Common myeloid progenitor, CD34-positive (primary cell): ENCODE measurements around the gene DENND1A.

Experiments
- CTCF ChIA-PET: fragments of 350-600 bp; sonication (Branson Sonifier 250); formaldehyde crosslinking; loops from one replicate; lab custom pipeline; 2021; ENCODE audit warnings: antibody characterized with exemption; lab: Charles Lee
- POLR2A ChIA-PET: fragments of 350-600 bp; sonication (Branson Sonifier 250); formaldehyde crosslinking; loops from one replicate; lab custom pipeline; 2021; ENCODE audit warnings: antibody characterized with exemption; lab: Charles Lee
- DNase-seq, 3 donors: peaks; one replicate each; pipeline versions ENCODE4 v3.0.0 to v3.0.0-alpha.2; 2013
- H3K27ac ChIP-seq, 2 experiments: 1 replicate in 1 of 2; 2 replicates in 1 of 2; pipeline ENCODE4 v1.7.0; 2013; ENCODE audit warnings: inconsistent platforms in 2 of 2, low read length in 2 of 2, mild to moderate bottlenecking in 2 of 2, low read depth in 1 of 2, moderate library complexity in 1 of 2; ENCODE audit not compliant: severe bottlenecking in 2 of 2, insufficient read depth in 1 of 2, poor library complexity in 1 of 2
- H3K27me3 ChIP-seq, 5 experiments: replicated peaks in 2 of 5; 1 replicate in 3 of 5; 2 replicates in 2 of 5; pipeline versions ENCODE4 v1.6.1 to v1.7.0; 2013; ENCODE audit warnings: low read length in 4 of 5, mild to moderate bottlenecking in 2 of 5, moderate library complexity in 2 of 5, inconsistent platforms in 1 of 5; ENCODE audit not compliant: insufficient read depth in 5 of 5, control insufficient read depth in 4 of 5
- H3K36me3 ChIP-seq, 4 experiments: 1 replicate in 2 of 4; 2 replicates in 2 of 4; pipeline versions ENCODE4 v1.6.1 to v1.7.0; 2013; ENCODE audit warnings: low read length in 3 of 4, control low read depth in 1 of 4, mild to moderate bottlenecking in 1 of 4; ENCODE audit not compliant: control insufficient read depth in 4 of 4, insufficient read depth in 4 of 4
- H3K4me1 ChIP-seq, 4 experiments: 1 replicate in 3 of 4; 2 replicates in 1 of 4; pipeline versions ENCODE4 v1.6.1 to v1.7.1; 2013; ENCODE audit warnings: low read length in 3 of 4, mild to moderate bottlenecking in 3 of 4, control low read depth in 1 of 4, inconsistent platforms in 1 of 4, moderate library complexity in 1 of 4; ENCODE audit not compliant: control insufficient read depth in 4 of 4, insufficient read depth in 4 of 4; ENCODE audit errors: control extremely low read depth in 1 of 4
- H3K4me3 ChIP-seq, 7 experiments: 1 replicate in 4 of 7; 2 replicates in 3 of 7; pipeline versions ENCODE4 v1.5.1 to v1.7.0; 2013; ENCODE audit warnings: mild to moderate bottlenecking in 7 of 7, low read length in 6 of 7, moderate library complexity in 6 of 7, inconsistent platforms in 2 of 7, low read depth in 2 of 7, control low read depth in 1 of 7; ENCODE audit not compliant: insufficient read depth in 4 of 7, control insufficient read depth in 1 of 7; ENCODE audit errors: extremely low read depth in 1 of 7
- H3K9me3 ChIP-seq, 5 experiments: 1 replicate in 4 of 5; 2 replicates in 1 of 5; pipeline versions ENCODE4 v1.6.1 to v1.7.1; 2013; ENCODE audit warnings: low read length in 4 of 5, mild to moderate bottlenecking in 2 of 5, inconsistent platforms in 1 of 5, low read depth in 1 of 5, moderate library complexity in 1 of 5; ENCODE audit not compliant: control insufficient read depth in 4 of 5, insufficient read depth in 2 of 5; ENCODE audit errors: control extremely low read depth in 1 of 5
- WGBS: methylation state at CpG from one replicate; pipeline ENCODE4 v1.1.5; 2013; ENCODE audit not compliant: insufficient coverage; 5-methylcytosine and 5-hydroxymethylcytosine counted together

Gene DENND1A

DNA sequence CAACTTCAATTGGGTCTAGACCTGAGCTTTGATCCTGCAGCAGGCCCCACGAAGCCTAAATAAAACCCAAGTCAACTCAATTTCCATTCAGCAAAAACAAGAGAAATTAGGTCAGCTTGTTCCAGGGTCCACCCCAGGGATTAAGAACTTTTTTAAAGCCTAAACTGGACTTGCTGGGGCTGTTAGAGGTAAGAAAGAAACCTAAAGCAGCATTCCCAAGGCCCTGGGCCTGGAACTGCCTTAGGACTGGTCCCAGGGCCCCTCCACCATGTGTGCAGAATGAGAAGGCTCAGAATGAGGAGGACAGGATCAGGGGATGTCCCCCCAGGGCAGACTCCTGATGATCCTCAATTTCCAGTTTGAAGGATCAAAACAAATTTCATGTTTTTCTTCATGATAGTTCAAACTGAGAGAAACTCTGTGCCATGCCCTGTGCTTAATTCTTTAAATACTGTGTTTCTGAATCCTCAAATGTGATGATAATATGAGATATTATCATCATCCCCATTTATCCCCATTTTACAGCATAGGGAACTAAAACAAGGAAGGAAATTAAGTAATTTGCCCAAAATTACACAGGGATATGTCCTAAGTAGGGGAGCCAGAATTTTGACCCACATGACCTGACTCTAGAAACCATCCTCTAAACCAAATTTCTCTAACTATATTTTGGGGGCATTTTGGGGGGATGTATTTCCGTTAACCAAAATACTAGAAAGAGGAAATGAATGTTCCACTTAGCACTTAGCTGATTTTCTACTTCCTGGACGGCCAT is 64.5 kb downstream of the DENND1A start:
- Histone ChIP-seq H3K27me3 (no peaks in the 10 kb centered on the region), H3K27ac (no peak overlapping the region), H3K36me3 (no peaks in the 10 kb centered on the region), H3K4me1 (peaks cover 16 to 29% (median 18%) of the 10 kb centered on the region in 4 experiments), H3K9me3 (peaks cover 0 to 2% (median 0%) of the 10 kb centered on the region in 5 experiments), H3K4me3 (no peak overlapping the region)
- ChIA-PET CTCF (interaction anchor here (1.5 kb wide), 1 partner anchor 25 kb away, joined by 3 read pairs; no protein-coding TSS in a partner anchor), POLR2A (no interaction called here)
- no peak for DNase-seq
- WGBS, result 100% methylated on average over 1 of the region's 3 CpGs

DNA sequence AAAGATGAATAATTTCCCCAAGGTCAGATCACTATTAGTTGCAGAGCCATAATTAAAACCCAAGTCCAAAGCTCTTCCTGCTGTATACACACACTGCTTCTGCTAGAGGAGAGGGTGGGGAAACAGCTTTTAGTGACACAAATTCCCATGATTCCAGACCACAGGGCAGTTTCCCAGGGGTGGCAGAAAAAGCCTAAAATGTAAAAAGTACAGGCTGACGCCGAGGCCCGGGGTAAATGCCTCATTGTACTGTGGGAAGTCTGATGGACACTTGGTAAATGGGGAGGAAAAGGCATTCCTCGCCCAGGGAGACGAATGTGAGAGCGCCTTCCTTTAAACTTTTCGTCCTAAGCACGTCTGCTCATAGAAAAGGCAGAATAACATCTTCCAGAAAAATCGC is 65.7 kb downstream of the DENND1A start:
- peaks cover 0 to 2% (median 0%) of the 10 kb centered on the region in 5 experiments for H3K9me3 ChIP-seq
- no peaks in the 10 kb centered on the region for H3K27me3 ChIP-seq
- no peak overlapping the region for H3K27ac ChIP-seq
- no peaks in the 10 kb centered on the region for H3K36me3 ChIP-seq
- ChIA-PET CTCF (no interaction called here), POLR2A (no interaction called here)
- H3K4me1 ChIP-seq, result peaks cover 16 to 29% (median 18%) of the 10 kb centered on the region in 4 experiments
- DNase-seq, result no peak
- WGBS, result 97% methylated on average over 4 of the region's 9 CpGs
- H3K4me3 ChIP-seq, result no peak overlapping the region

- H3K9me3 ChIP-seq, result peaks cover 0 to 2% (median 0%) of the 10 kb centered on the region in 5 experiments
- no peak overlapping the region for H3K4me3 ChIP-seq
- WGBS, result 100% methylated on average over 4 of the region's 5 CpGs
- no peak overlapping the region for H3K27ac ChIP-seq
- H3K36me3 ChIP-seq, result no peaks in the 10 kb centered on the region
- peaks cover 16 to 29% (median 17%) of the 10 kb centered on the region in 4 experiments for H3K4me1 ChIP-seq
- CTCF ChIA-PET, result no interaction called here
- DNase-seq, result no peak
- no peaks in the 10 kb centered on the region for H3K27me3 ChIP-seq
- POLR2A ChIA-PET, result no interaction called here
These were observed 66.6 kb downstream of the DENND1A start for GRCh38 chr9:123863164-123863855.

DNA sequence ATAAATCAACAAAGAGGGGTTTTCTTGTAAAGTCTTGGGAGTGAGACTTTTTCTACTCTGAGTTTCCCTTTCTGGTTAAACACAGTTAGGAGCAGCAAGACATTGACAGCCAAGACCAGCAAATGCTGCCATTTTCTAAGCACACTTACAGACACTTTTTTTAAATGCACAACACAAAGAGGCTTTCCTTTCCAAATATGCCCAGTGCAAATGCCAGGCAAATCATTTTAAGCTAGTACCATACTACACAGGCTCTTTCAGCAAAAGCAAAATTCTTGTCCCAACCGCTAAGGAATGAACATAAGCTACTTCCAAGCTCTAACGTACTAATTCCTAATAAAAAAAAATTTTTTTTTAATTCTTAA is 68.2 kb downstream of the DENND1A start:
- ChIA-PET CTCF (interaction anchor here (0.7 to 1.2 kb wide), 3 partner anchors 14 to 177 kb away, joined by 3 read pairs; no protein-coding TSS in a partner anchor), POLR2A (interaction anchor here (0.5 kb wide), 1 partner anchor 99 kb away, joined by 3 read pairs; no protein-coding TSS in a partner anchor)
- no peak overlapping the region for H3K4me3 ChIP-seq
- 100% methylated on average over 1 of the region's 2 CpGs for WGBS
- peaks cover 2 to 15% (median 9%) of the 10 kb centered on the region in 4 experiments for H3K4me1 ChIP-seq
- peaks cover 0 to 2% (median 0%) of the 10 kb centered on the region in 5 experiments for H3K9me3 ChIP-seq
- no peak for DNase-seq
- no peak overlapping the region for H3K27ac ChIP-seq
- H3K27me3 ChIP-seq, result no peaks in the 10 kb centered on the region
- H3K36me3 ChIP-seq, result no peaks in the 10 kb centered on the region

DNA sequence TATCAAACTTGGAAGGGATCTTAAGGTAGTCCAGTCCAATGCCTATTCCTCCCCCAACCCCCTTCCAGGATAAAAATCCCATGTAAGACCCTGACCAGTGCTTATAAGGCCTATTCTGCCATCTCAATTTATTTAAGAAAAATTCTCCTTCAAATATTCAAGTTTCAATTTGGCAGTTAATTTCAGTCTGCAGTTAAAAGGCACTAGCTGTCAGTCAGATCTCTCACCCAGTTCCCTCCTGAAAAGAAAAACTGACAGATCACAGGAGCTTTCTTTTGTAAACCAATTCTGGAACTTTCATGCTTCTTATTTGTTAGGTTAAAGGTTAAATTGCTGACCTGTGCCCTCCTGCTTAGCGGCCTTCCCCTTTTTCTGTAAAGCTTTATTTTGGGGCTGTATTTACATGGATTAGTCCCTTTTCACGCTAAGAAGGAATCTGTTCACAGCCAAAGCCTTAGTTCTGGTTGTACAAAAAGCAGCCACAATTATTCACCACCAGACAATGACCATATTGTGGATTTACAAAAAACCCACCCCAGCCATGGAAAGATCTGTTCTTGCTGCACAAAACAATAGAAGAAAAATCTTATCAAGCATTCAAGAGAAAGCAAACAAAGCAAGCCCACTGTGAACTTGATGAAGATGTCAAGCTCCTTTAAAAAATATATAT is 68.7 kb downstream of the DENND1A start:
- DNase-seq, result no peak
- Histone ChIP-seq H3K4me1 (peaks cover 0 to 14% (median 5%) of the 10 kb centered on the region in 4 experiments), H3K27me3 (no peaks in the 10 kb centered on the region), H3K27ac (no peak overlapping the region), H3K36me3 (no peaks in the 10 kb centered on the region), H3K4me3 (no peak overlapping the region), H3K9me3 (peaks cover 0 to 2% (median 0%) of the 10 kb centered on the region in 5 experiments)
- ChIA-PET POLR2A (no interaction called here), CTCF (interaction anchor here (1.2 kb wide), 2 partner anchors 26 to 176 kb away, joined by 3 read pairs; no protein-coding TSS in a partner anchor)
- 85% methylated on average over 2 of the region's 2 CpGs for WGBS

GRCh38 chr9:123860603-123861002 is 69.3 kb downstream of the DENND1A start:
- ChIA-PET CTCF (no interaction called here), POLR2A (no interaction called here)

More at GRCh38 chr9:123860603-123861002, 69.3 kb downstream of the DENND1A start:
- WGBS, result 100% methylated on average over 1 of the region's 4 CpGs
- H3K4me3 ChIP-seq, result no peak overlapping the region
- peaks cover 0 to 1% (median 0%) of the 10 kb centered on the region in 5 experiments for H3K9me3 ChIP-seq
- H3K4me1 ChIP-seq, result peaks cover 0 to 8% (median 2%) of the 10 kb centered on the region in 4 experiments
- no peak overlapping the region for H3K27ac ChIP-seq
- DNase-seq, result no peak
- H3K27me3 ChIP-seq, result no peaks in the 10 kb centered on the region
- H3K36me3 ChIP-seq, result no peaks in the 10 kb centered on the region
